ENCODE measurements around the gene CDC37. TPM values are rescaled to one million over a fixed set of nuclear protein-coding genes. Genes with fewer than 3 reads are reported as not detected.

The CDC37 gene
- polyA plus RNA-seq (ENCODE audit: insufficient read length in 10 of 10), result 100 to 1,000 TPM; 104 to 142 (median 124) TPM
- long read RNA-seq, donor 1, transcript CDC37-201 (8 exons, 1,608 nt), result major isoform, 31 of 61 reads
- long read RNA-seq, donor 1, partial matches to known transcripts, result 27 of 61 reads
- long read RNA-seq, donor 1, other reads (novel, unspliced or antisense), result 0 of 61 reads
- long read RNA-seq, donor 2, transcript CDC37-201 (8 exons, 1,608 nt), result major isoform, 17 of 30 reads
- long read RNA-seq, donor 2, partial matches to known transcripts, result 10 of 30 reads
- long read RNA-seq, donor 2, other reads (novel, unspliced or antisense), result 0 of 30 reads
- long read RNA-seq, donor 3, result 0 reads
- long read RNA-seq, donor 4, transcript CDC37-201 (8 exons, 1,608 nt), result major isoform, 18 of 20 reads
- long read RNA-seq, donor 4, partial matches to known transcripts, result 0 of 20 reads
- long read RNA-seq, donor 4, other reads (novel, unspliced or antisense), result 0 of 20 reads
- long read RNA-seq, donor 5, transcript CDC37-201 (8 exons, 1,608 nt), result major isoform, 17 of 49 reads
- long read RNA-seq, donor 5, partial matches to known transcripts, result 29 of 49 reads
- long read RNA-seq, donor 5, other reads (novel, unspliced or antisense), result 0 of 49 reads
- long read RNA-seq, donor 6, transcript CDC37-201 (8 exons, 1,608 nt), result major isoform, 28 of 51 reads
- long read RNA-seq, donor 6, partial matches to known transcripts, result 17 of 51 reads
- long read RNA-seq, donor 6, other reads (novel, unspliced or antisense), result 0 of 51 reads
- long read RNA-seq, donor 7, transcript CDC37-201 (8 exons, 1,608 nt), result major isoform, 21 of 33 reads
- long read RNA-seq, donor 7, transcript CDC37-209 (7 exons, 1,377 nt), result minor isoform, 7 of 33 reads
- long read RNA-seq, donor 7, partial matches to known transcripts, result 5 of 33 reads
- long read RNA-seq, donor 7, other reads (novel, unspliced or antisense), result 0 of 33 reads
- long read RNA-seq, donor 8, transcript CDC37-201 (8 exons, 1,608 nt), result major isoform, 20 of 27 reads
- long read RNA-seq, donor 8, partial matches to known transcripts, result 5 of 27 reads
- long read RNA-seq, donor 8, other reads (novel, unspliced or antisense), result 0 of 27 reads
- long read RNA-seq, donor 9, partial matches to known transcripts, result 0 of 3 reads
- long read RNA-seq, donor 9, other reads (novel, unspliced or antisense), result 0 of 3 reads

GRCh38 chr19:10403137-10404021 is at the start of gene CDC37:
CDC37 (minus strand) TSS chr19:10403542; CDS start chr19:10403479, 63 bp downstream.
- peak; percentile 96 to 99 (median 98) for DNase-seq

- no peak for DNase-seq
Measured at GRCh38 chr19:10450853-10451609, 47.7 kb upstream of the CDC37 start.

- DNase-seq, result no peak
Measured at GRCh38 chr19:10450191-10450852, 47.0 kb upstream of the CDC37 start.

GRCh38 chr19:10449037-10449436 is 45.7 kb upstream of the CDC37 start:
- no peak for DNase-seq

GRCh38 chr19:10442698-10443097 is 39.4 kb upstream of the CDC37 start:
- DNase-seq, result no peak

GRCh38 chr19:10439588-10439987 is 36.2 kb upstream of the CDC37 start:
- no peak for DNase-seq

GRCh38 chr19:10433131-10433536 is 29.8 kb upstream of the CDC37 start:
- DNase-seq, result no peak

- no peak for DNase-seq
Measured at GRCh38 chr19:10432736-10433130, 29.4 kb upstream of the CDC37 start.

GRCh38 chr19:10431943-10432735 is 28.8 kb upstream of the CDC37 start:
- DNase-seq, result peak in 2 of 3 donors; percentile 65 to 79

GRCh38 chr19:10431254-10431942 is 28.1 kb upstream of the CDC37 start:
- DNase-seq, result peak in 1 of 3 donors; percentile 42

- DNase-seq, result peak in 1 of 3 donors; percentile 61
Measured at GRCh38 chr19:10430505-10431253, 27.3 kb upstream of the CDC37 start.

GRCh38 chr19:10428996-10429381 is 25.6 kb upstream of the CDC37 start:
- no peak for DNase-seq

GRCh38 chr19:10427169-10427568 is 23.8 kb upstream of the CDC37 start:
- no peak for DNase-seq

- peak; percentile 64 to 85 (median 77) for DNase-seq
Measured at GRCh38 chr19:10424011-10424637, 20.8 kb upstream of the CDC37 start.

GRCh38 chr19:10422846-10423245 is 19.5 kb upstream of the CDC37 start:
- DNase-seq, result no peak

- DNase-seq, result no peak
Measured at GRCh38 chr19:10422046-10422461, 18.7 kb upstream of the CDC37 start.

All from muscle of back (tissue), 13 donors.